Anterior cingulate cortex (tissue), 58 donors: ENCODE measurements around the gene CEACAM21.
"Not testable (repeated sequence)": the region's sequence is repeated elsewhere in the genome, so short reads cannot be mapped to it uniquely, and the experiment has no call there.

ENCODE experiments used
- DNase-seq, 58 donors: peaks; one replicate each; lab custom pipeline; 2025; lab: John Stamatoyannopoulos, UW

CEACAM21 gene

DNA sequence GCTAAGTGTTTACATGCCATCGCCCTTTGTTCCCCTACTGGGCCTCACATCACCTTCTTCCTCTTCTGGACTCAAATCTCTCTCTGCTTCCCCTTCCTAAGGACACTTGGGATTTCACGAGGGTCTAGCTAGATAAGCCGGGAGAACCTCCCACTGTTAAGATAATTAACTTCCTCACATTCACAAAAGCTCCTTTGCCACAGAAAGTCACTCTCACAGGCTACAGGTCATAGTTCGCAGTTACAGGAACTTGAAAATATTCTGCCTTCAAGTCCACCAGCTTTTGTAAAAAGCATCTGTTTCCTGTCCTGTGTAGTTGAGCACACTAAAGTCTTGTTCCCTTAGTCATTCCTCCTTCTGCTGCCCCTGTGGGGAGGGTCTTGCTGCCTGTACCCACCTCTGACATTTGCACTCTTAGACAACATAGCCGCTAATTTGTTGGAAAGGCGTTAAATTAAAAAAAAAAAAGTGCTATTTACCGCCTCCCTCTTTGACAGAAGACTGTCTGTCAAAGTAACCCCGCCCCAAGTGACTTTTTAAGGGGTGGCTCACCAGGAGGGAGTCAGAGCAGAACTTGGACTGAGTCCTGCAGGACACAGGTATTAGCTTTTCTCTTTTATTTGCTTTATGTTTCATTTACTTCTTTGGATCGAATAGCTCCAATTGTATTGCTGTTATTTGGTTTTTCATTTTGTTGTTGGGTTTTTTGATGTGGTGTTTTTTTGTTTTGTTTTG, 26.8 kb upstream of the CEACAM21 start:
- no peak for DNase-seq

DNA sequence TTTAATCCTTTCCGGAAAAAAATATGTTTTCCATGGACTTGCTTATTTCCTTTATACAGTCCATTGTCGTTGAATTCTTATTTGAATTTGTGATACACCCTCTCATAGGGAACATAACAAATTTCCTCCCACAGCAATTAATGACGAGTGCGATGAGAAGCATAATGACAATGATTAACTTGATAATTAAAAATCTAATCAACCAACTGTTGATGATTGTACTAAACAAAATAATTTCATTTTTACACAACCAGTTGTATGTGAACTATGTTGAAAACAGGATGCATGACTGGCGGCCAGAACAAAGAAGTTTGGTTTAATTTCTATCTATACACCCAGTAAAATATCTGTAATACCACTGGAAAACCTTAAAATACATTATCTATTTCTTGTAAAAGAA, 26.1 kb upstream of the CEACAM21 start:
- DNase-seq: no peak

GRCh38 chr19:41551212-41551610, 24.8 kb upstream of the CEACAM21 start:
- DNase-seq: no peak

- no peak for DNase-seq
Observed at GRCh38 chr19:41551711-41552110, 24.3 kb upstream of the CEACAM21 start.

- no peak for DNase-seq
Observed at GRCh38 chr19:41552558-41552957, 23.4 kb upstream of the CEACAM21 start.

GRCh38 chr19:41553804-41554203, 22.2 kb upstream of the CEACAM21 start:
- no peak for DNase-seq

DNA sequence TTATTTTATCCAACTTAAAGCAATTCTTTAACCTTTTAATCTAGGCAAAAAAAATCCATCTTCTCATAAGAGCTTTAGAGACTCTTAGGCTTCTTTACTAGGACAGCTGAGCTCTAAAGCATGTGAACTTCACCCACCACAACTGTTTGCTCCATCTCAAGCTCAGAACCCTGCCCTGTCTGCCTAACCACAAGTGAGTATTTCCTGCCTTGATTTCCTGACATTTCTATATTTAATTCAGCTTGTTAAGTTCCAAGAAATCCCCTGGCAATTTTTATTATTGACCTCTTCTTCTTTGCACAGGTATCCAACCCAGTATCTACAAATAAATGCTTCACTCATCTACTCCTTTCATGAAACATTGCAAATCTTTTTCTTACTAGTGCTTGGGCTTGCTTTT, 21.1 kb upstream of the CEACAM21 start:
- DNase-seq: no peak

DNA sequence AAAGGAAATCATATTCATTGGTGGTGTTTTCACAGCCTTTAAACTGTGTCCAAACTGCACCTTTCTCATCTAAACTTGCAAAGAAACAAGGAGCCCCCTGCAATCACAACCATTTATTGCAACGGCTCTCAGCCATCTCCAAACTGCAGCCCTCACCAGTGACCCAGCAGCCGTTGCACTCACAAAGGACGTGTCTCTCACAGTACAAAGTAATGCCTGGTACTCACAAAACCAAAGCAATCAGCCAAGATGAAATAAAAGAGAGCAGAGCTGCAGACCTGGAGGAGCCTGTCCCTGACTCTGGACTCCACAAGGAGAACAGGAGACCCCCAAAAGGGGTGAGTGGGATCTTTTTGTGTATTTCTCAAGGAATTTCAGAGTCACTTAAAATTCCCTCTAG, 20.2 kb upstream of the CEACAM21 start:
- DNase-seq: no peak

- DNase-seq: no peak
Observed at GRCh38 chr19:41563854-41564514, 12.0 kb upstream of the CEACAM21 start.

DNA sequence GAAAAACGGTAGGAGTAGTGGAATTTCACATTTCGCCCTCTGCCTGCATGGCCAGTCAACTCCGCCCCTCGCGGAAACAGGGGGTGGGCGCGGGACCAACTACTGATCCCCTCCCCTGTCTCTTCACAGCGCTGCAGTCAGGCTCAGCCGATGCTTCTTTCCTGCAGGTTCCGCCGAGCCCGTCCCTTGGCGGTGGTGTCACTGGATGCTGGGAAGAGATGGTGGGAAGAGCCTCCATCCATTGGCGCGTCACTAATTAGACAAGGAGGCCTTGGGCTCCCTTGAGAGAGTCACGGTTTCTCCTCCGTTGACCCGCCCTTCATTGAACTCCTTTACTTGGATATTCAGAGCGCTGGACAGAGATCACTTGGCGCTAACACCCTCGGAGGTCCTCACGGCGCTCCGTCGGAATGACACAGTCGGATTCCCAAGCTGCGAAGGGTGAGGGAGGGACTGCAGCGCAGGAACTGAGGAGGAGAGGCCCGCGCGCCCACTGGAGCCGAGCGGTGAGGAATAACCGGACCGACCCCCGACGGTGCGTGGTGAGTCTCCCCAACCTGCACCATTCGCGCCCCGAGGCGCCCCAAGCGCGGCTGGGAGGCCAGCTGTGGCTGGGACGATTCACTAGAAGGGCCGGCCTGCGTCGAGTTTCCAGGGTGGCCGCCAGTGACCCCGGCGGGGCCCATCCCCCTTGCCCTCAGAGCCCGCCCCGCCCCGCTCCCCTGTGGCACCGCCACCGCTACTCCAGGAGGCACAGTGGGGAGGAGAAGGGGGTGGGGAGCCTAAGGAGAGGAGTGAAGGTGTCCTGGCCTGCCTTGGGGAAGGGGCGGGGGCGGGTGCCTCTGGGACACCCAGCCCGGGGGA, 11.2 kb upstream of the CEACAM21 start:
- no peak for DNase-seq

DNA sequence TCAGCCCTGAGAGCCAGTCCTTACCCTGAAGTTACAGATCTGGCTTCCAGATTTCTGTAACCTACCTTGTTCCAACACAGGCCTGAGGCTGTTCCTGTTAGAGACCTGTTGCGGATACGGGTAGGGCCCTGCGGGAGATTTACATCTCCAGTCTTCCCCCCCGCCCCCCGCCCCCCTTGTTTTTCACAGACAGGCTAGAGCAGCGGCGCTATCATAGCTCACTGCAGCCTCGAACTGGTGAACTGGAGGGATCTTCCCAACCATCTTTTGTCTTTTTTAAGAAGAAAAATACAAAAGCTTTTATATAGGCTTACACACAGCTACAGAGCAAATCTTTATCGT, 10.6 kb upstream of the CEACAM21 start:
- no peak for DNase-seq

GRCh38 chr19:41566001-41566400, 10.0 kb upstream of the CEACAM21 start:
- no peak for DNase-seq

GRCh38 chr19:41569481-41570150, 6.3 kb upstream of the CEACAM21 start:
- no peak for DNase-seq

DNA sequence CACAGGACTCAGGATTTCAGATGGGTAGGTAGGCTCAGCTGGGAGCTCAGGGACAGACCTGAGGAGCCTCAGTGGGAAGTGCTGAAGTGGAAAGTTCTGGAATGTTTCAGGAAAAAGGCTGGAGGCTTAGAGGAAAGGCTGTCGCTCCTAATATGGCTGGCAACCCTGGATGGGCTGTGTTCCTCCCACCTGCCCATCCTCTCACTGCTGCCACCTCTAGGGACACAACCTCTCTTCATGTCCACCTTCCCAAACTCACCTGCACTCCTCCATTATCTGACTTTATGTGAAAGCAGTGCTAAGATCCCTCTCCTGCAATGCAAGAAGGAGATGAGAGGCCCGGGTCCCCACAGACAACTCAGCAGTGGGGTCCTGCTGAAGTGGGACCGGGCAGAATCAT, 5.8 kb upstream of the CEACAM21 start:
- no peak for DNase-seq

GRCh38 chr19:41570639-41571112, 5.3 kb upstream of the CEACAM21 start:
- peak in 38 of 58 donors; percentile 2 to 81 (median 30) for DNase-seq

GRCh38 chr19:41577144-41577830, 1.3 kb downstream of the CEACAM21 start:
- DNase-seq: no peak

DNA sequence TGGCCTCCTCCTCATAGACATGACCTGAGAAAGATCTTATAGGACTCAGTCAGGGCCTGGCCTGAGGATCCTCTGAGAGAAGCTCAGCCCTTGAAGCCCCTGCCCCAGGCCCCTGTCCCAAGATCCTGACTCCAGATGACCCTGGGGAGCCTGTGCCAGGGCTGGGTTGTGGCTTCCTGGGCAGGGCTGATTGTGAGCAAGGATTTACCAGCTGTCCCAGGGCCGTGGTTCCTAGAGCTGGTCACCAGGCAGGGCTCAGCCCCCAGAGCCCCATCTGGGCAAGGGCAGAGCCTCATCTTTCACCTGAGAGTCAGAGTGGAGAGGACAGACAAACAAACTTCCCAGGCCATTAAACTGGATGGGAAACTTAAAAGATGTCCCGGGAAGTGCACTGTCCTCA, 1.9 kb downstream of the CEACAM21 start:
- DNase-seq: no peak

- DNase-seq: no peak
Observed at GRCh38 chr19:41578886-41579285, 2.9 kb downstream of the CEACAM21 start.

- not testable (repeated sequence) for DNase-seq
Observed at GRCh38 chr19:41581068-41581467, 5.1 kb downstream of the CEACAM21 start.

DNA sequence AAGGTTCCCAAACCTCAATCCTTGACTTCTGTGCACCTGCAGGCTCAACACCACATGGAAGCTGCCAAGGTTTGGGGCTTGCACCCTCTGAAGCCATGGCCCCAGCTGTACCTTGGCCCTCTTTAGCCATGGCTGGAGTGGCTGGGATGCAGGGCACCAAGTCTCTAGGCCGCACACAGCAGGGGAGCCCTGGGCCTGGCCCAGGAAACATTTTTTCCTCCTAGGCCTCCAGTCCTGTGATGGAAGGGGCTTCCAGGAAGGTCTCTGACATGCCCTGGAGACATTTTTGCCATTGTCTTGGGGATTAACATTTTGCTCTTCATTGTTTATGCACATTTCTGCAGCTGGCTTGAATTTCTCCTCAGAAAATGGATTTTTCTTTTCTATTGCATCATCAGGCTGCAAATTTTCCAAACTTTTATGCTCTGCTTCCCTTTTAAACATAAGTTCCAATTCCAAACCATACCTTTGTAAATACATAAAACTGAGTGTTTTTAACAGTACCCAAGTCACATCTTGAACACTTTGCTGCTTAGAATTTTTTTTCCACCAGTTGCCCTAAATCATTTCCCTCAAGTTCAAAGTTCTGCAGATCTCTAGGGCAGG, 6.7 kb downstream of the CEACAM21 start:
- DNase-seq: not testable (repeated sequence)
